ENCODE measurements around the gene HTT.

GRCh38 chr4:3221996-3222395 lies 147.5 kb downstream of the HTT start:
- TF ChIP-seq CTCF (IDR thresholded peaks at IDR 0.05): no peak
- no peak for TF ChIP-seq POLR2A (IDR thresholded peaks at IDR 0.05)
